GM21619 (cell line): Measurements from ENCODE around the gene LYVE1.

ENCODE experiments used
- ATAC-seq: cut with Tn5 transposase; IDR thresholded peaks from one replicate; pipeline ENCODE4 v1.9.1; 2021; ENCODE audit not compliant: unreplicated experiment

The LYVE1 gene

GRCh38 chr11:10594407-10594806 lies 25.9 kb upstream of the LYVE1 start:
- ATAC-seq, result no peak

GRCh38 chr11:10592331-10592730 lies 23.9 kb upstream of the LYVE1 start:
- ATAC-seq, result no peak

GRCh38 chr11:10591741-10592140 lies 23.3 kb upstream of the LYVE1 start:
- ATAC-seq, result no peak

- ATAC-seq, result no peak
Measured at GRCh38 chr11:10590218-10590915, 21.9 kb upstream of the LYVE1 start.

GRCh38 chr11:10588904-10589303 lies 20.4 kb upstream of the LYVE1 start:
- ATAC-seq, result no peak

GRCh38 chr11:10587995-10588394 lies 19.5 kb upstream of the LYVE1 start:
- ATAC-seq, result no peak

GRCh38 chr11:10587388-10587787 lies 18.9 kb upstream of the LYVE1 start:
- no peak for ATAC-seq

- ATAC-seq, result no peak
Measured at GRCh38 chr11:10584071-10584501, 15.6 kb upstream of the LYVE1 start.

GRCh38 chr11:10581481-10582019 lies 13.1 kb upstream of the LYVE1 start:
- ATAC-seq, result no peak

GRCh38 chr11:10580623-10581022 lies 12.2 kb upstream of the LYVE1 start:
- no peak for ATAC-seq

GRCh38 chr11:10579700-10580099 lies 11.2 kb upstream of the LYVE1 start:
- no peak for ATAC-seq

GRCh38 chr11:10576035-10576398 lies 7.6 kb upstream of the LYVE1 start:
- ATAC-seq, result no peak

- no peak for ATAC-seq
Measured at GRCh38 chr11:10575346-10576034, 7.0 kb upstream of the LYVE1 start.

- no peak for ATAC-seq
Measured at GRCh38 chr11:10573556-10573955, 5.1 kb upstream of the LYVE1 start.

GRCh38 chr11:10573028-10573427 lies 4.6 kb upstream of the LYVE1 start:
- ATAC-seq, result no peak

- ATAC-seq, result no peak
Measured at GRCh38 chr11:10572533-10572932, 4.1 kb upstream of the LYVE1 start.

- ATAC-seq, result no peak
Measured at GRCh38 chr11:10567446-10567845, 1.0 kb downstream of the LYVE1 start.

- no peak for ATAC-seq
Measured at GRCh38 chr11:10566257-10566957, 2.1 kb downstream of the LYVE1 start.

- ATAC-seq, result no peak
Measured at GRCh38 chr11:10565493-10565892, 3.0 kb downstream of the LYVE1 start.

- no peak for ATAC-seq
Measured at GRCh38 chr11:10564696-10565318, 3.7 kb downstream of the LYVE1 start.

GRCh38 chr11:10564030-10564429 lies 4.4 kb downstream of the LYVE1 start:
- ATAC-seq, result no peak
